PC-3 (cell line): ENCODE data around the gene LHX1. TPM values are rescaled to one million over a fixed set of nuclear protein-coding genes. Genes with fewer than 3 reads are reported as not detected.

Experiments
- ATAC-seq: fragments of 200-7000 bp; cut with Tn5 transposase; 2 replicates; pipeline ENCODE4 v1.9.1; 2020; ENCODE audit warnings: mild to moderate bottlenecking, moderate library complexity
- BruUV-seq: library from RNA; stranded (reverse); fragments of 400-500 nt; replicated peaks from 2 replicates; lab custom pipeline; 2021; lab: Mats Ljungman, UMichigan
- CTCF ChIA-PET: fragments of 300-600 bp; sonication (Branson Sonifier 250); formaldehyde crosslinking; loops from one replicate; lab custom pipeline; 2022; ENCODE audit warnings: antibody characterized with exemption; lab: Charles Lee
- POLR2A ChIA-PET: fragments of 300-600 bp; sonication (Branson Sonifier 250); formaldehyde crosslinking; loops from one replicate; lab custom pipeline; 2022; ENCODE audit warnings: antibody characterized with exemption; ENCODE audit not compliant: unreplicated experiment; lab: Charles Lee
- DNase-seq: peaks from one replicate; pipeline ENCODE4 v3.0.0-alpha.2; 2015
- H2AFZ ChIP-seq: fragments of 300-600 bp; sonication (generic); 2 replicates; pipeline ENCODE4 v1.6.0; 2016; ENCODE audit warnings: antibody characterized with exemption, low read length
- H3F3A ChIP-seq: fragments of 300-600 bp; sonication (generic); one replicate; pipeline ENCODE4 v1.6.0; 2017; ENCODE audit warnings: antibody characterized with exemption, low read length, control low read depth, mild to moderate bottlenecking; ENCODE audit not compliant: unreplicated experiment
- H3K27ac ChIP-seq: fragments of 300-600 bp; sonication (generic); 2 replicates; pipeline ENCODE4 v1.5.1; 2016; ENCODE audit warnings: mild to moderate bottlenecking, low read length
- H3K27me3 ChIP-seq: fragments of 300-600 bp; sonication (generic); 2 replicates; pipeline ENCODE4 v1.6.1; 2016; ENCODE audit warnings: low read length, mixed read lengths
- H3K36me3 ChIP-seq: fragments of 300-600 bp; sonication (generic); 2 replicates; pipeline ENCODE4 v1.6.1; 2016; ENCODE audit warnings: low read depth, mixed run types, low read length, mixed read lengths
- H3K4me1 ChIP-seq: fragments of 300-600 bp; sonication (generic); 2 replicates; pipeline ENCODE4 v1.5.1; 2016; ENCODE audit warnings: low read length; ENCODE audit not compliant: insufficient read depth
- H3K4me2 ChIP-seq: fragments of 300-600 bp; sonication (generic); 2 replicates; pipeline ENCODE4 v1.6.0; 2016; ENCODE audit warnings: low read length
- H3K4me3 ChIP-seq: fragments of 300-600 bp; sonication (generic); 2 replicates; pipeline ENCODE4 v1.5.1; 2016; ENCODE audit warnings: mild to moderate bottlenecking, low read length, mixed read lengths
- H3K79me2 ChIP-seq: fragments of 300-600 bp; sonication (generic); 2 replicates; pipeline ENCODE4 v1.6.1; 2017; ENCODE audit warnings: low read length, mixed read lengths
- H3K9ac ChIP-seq: fragments of 300-600 bp; sonication (generic); 2 replicates; pipeline ENCODE4 v1.6.0; 2016; ENCODE audit warnings: mild to moderate bottlenecking, low read length
- H3K9me2 ChIP-seq: fragments of 300-600 bp; sonication (generic); replicated peaks from 2 replicates; pipeline ENCODE4 v1.6.1; 2016; ENCODE audit warnings: mixed run types, low read length, mixed read lengths
- H3K9me3 ChIP-seq: fragments of 300-600 bp; sonication (generic); 2 replicates; pipeline ENCODE4 v1.6.1; 2016; ENCODE audit warnings: low read length, mixed read lengths
- H4K20me1 ChIP-seq: fragments of 300-600 bp; sonication (generic); 2 replicates; pipeline ENCODE4 v1.6.1; 2016; ENCODE audit warnings: low read length, mixed read lengths
- CTCF ChIP-seq: fragments of 300-600 bp; sonication (generic); conservative IDR thresholded peaks from 2 replicates; pipeline ENCODE4 v1.5.1; 2017; ENCODE audit warnings: antibody characterized with exemption, low read depth, mild to moderate bottlenecking, low read length
- EZH2 ChIP-seq: fragments of 300-600 bp; sonication (generic); IDR thresholded peaks from one replicate; pipeline ENCODE4 v1.6.1; 2017; ENCODE audit warnings: antibody characterized with exemption, mild to moderate bottlenecking, low read length; ENCODE audit not compliant: unreplicated experiment
- EZH2phosphoT487 ChIP-seq: fragments of 300-600 bp; sonication (generic); IDR thresholded peaks from 2 replicates; pipeline ENCODE4 v1.6.1; 2018; ENCODE audit warnings: mild to moderate bottlenecking, antibody characterized with exemption, low read length, borderline replicate concordance
- intact Hi-C: fragments of 100-400 bp; cut with micrococcal nuclease; formaldehyde crosslinking; loops from 2 replicates; pipeline ENCODE4 v1.9.0; 2023
- total RNA-seq: library from RNA; depleted of rRNA; stranded (reverse); fragments of >200 nt; gene quantifications from 2 replicates; pipeline ENCODE4 v1.2.3, GENCODE V29; 2014

LHX1 gene
- total RNA-seq, 1 experiment from 2014 or later: not detected

GRCh38 chr17:36929851-36930582, 7.3 kb upstream of the LHX1 start:
- no peaks in the 10 kb centered on the region for H3K9me3 ChIP-seq
- H3K4me1 ChIP-seq: 0 out of 2 replicates have a peak, but pooled peaks cover 2% of the 10 kb centered on the region
- BruUV-seq: no TSS peak
- no peak overlapping the region for H3K27ac ChIP-seq
- no peaks in the 10 kb centered on the region for H4K20me1 ChIP-seq
- H3K4me2 ChIP-seq: no peak overlapping the region
- no peaks in the 10 kb centered on the region for H3K79me2 ChIP-seq
- DNase-seq (no peak), ATAC-seq (no peak)
- POLR2A ChIA-PET: no interaction called here
- no peak overlapping the region for H3K9ac ChIP-seq
- H2AFZ ChIP-seq: no peak overlapping the region
- CTCF ChIA-PET: no interaction called here
- no peaks in the 10 kb centered on the region for H3F3A ChIP-seq
- no peaks in the 10 kb centered on the region for H3K9me2 ChIP-seq
- intact Hi-C loops: no loop called here
- no peak overlapping the region for H3K4me3 ChIP-seq
- no peak for TF ChIP-seq EZH2
- no peak for TF ChIP-seq EZH2phosphoT487
- no peak for TF ChIP-seq CTCF
- peaks cover 50% of the 10 kb centered on the region for H3K27me3 ChIP-seq
- H3K36me3 ChIP-seq: no peaks in the 10 kb centered on the region

GRCh38 chr17:36930583-36930900, 6.7 kb upstream of the LHX1 start:
- CTCF ChIA-PET: no interaction called here

More at GRCh38 chr17:36930583-36930900, 6.7 kb upstream of the LHX1 start:
- DNase-seq: no peak
- Histone ChIP-seq H3K4me1 (peaks cover 6% of the 10 kb centered on the region; the same call in 1 of the 2 replicates), H3K4me2 (no peak overlapping the region), H3K79me2 (no peaks in the 10 kb centered on the region), H2AFZ (no peak overlapping the region), H3K4me3 (no peak overlapping the region), H3F3A (no peaks in the 10 kb centered on the region), H3K9me3 (no peaks in the 10 kb centered on the region), H3K36me3 (no peaks in the 10 kb centered on the region), H4K20me1 (no peaks in the 10 kb centered on the region), H3K27me3 (peaks cover 55% of the 10 kb centered on the region), H3K9me2 (no peaks in the 10 kb centered on the region), H3K27ac (no peak overlapping the region), H3K9ac (no peak overlapping the region)
- no TSS peak for BruUV-seq
- ATAC-seq: no peak
- POLR2A ChIA-PET: no interaction called here
- intact Hi-C loops: no loop called here
- TF ChIP-seq EZH2phosphoT487 (no peak), CTCF (no peak), EZH2 (no peak)
